ENCODE results near the gene RAB21.

The RAB21 gene

DNA sequence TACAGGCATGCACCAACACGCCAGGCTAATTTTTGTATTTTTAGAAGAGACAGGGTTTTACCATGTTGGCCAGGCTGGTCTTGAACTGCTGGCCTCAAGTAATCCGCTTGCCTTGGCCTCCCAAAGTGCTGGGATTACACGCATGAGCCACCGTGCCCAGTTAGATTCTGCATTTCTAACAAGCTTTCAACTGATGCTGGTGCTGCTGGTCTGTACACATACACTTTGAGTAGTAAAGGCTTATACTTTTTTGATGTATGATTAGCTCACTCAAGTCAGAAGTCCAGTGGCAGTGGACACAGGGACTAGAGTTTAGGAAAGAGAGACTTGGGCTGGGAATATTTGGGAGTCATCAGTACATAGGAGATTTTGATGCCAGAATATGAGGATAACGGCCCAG, 82.7 kb downstream of the RAB21 start:
- Mint-ChIP-seq H3K27ac (ENCODE audit: low read depth) (no peak overlapping the region), H3K4me1 (peaks cover 32% of the 10 kb centered on the region), H3K27me3 (peaks cover 35% of the 10 kb centered on the region), H3K9me3 (no peaks in the 10 kb centered on the region), H3K36me3 (ENCODE audit: insufficient read depth) (peaks cover 12% of the 10 kb centered on the region), H3K4me3 (no peak overlapping the region)
- DNase-seq (ENCODE audit: low spot score in 2 of 2) (no peak), ATAC-seq (replicated peaks; ENCODE audit: extremely low read depth, poor library complexity, severe bottlenecking) (no peak)

DNA sequence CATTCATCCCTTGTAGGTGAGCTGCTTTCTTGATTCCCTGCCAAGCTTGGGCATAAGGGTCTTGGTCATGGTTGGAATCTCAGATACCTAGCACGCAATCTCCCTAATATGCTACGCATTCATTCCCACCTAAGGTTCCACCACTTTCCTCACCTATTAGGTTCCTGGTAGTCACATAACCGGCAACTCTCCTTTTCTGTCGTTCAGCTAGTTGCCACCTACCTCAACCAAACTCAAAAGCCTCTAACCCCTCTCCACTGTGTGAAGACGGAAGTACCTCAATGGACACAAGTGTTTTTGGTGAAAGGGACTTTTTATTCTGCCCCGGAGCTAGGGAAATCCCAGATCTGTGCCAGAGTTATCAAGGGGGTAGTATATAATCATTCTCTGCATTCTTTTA, 83.6 kb downstream of the RAB21 start:
- H3K4me3 Mint-ChIP-seq: no peak overlapping the region
- ATAC-seq (replicated peaks; ENCODE audit: extremely low read depth, poor library complexity, severe bottlenecking) (no peak), DNase-seq (ENCODE audit: low spot score in 2 of 2) (no peak)
- peak overlapping the region; percentile 97 for H3K27ac Mint-ChIP-seq (ENCODE audit: low read depth)
- peaks cover 34% of the 10 kb centered on the region for H3K4me1 Mint-ChIP-seq
- peaks cover 15% of the 10 kb centered on the region for H3K36me3 Mint-ChIP-seq (ENCODE audit: insufficient read depth)
- H3K27me3 Mint-ChIP-seq: peaks cover 26% of the 10 kb centered on the region
- no peaks in the 10 kb centered on the region for H3K9me3 Mint-ChIP-seq

DNA sequence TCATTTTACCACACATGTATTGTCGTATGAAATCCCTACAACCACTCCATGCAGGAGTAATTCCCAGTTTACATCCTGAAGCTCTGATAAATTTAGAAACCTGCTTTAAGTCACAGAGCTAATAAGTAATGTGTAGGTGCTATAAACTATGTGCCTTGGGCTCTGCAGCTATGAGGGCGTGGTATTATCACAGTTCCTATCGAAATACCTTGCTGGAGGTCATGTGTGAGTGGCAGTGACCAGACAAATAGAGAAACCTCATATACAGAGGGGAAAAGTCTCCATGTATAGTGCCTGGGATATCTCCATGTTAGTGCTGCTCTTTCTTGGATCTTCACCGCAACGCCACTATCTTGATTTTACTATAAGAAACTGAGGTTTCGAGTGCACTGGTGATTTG, 84.0 kb downstream of the RAB21 start:
- H3K27ac Mint-ChIP-seq (ENCODE audit: low read depth): peak overlapping the region; percentile 97
- H3K9me3 Mint-ChIP-seq: no peaks in the 10 kb centered on the region
- peaks cover 15% of the 10 kb centered on the region for H3K36me3 Mint-ChIP-seq (ENCODE audit: insufficient read depth)
- DNase-seq (ENCODE audit: low spot score in 2 of 2) (no peak), ATAC-seq (replicated peaks; ENCODE audit: extremely low read depth, poor library complexity, severe bottlenecking) (no peak)
- peak overlapping the region; percentile 90 for H3K4me3 Mint-ChIP-seq
- peaks cover 21% of the 10 kb centered on the region for H3K27me3 Mint-ChIP-seq
- H3K4me1 Mint-ChIP-seq: peaks cover 34% of the 10 kb centered on the region

DNA sequence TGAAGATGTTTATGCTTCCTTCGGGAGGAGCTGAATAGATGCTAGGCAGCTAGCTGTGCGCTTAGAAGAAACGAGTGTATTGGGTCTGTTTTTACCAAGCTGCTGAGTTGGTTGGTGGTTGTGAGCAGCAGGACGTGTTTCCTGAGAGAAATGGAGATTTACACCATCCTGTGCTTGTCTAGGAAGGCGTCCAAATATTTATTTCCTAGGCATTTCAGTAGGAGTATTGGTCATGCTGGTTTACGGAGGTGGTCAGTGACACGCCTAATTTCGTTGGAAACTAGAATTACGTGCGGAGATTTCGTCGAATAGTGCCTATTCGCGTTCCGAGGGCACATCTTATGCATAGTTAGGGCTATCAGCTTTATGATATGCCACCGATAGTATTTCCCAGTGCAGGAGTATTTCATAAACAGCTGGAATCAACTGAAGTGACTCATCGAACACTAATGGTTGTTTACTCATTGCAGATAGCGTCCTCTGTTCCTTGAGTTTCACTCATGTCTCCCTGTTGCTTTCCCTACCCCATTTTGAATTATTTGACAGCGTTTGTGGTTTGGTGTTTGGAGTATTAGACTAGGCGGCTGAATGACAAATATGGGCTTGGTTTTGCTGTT, 85.7 kb downstream of the RAB21 start:
- Mint-ChIP-seq H3K27me3 (peaks cover 5% of the 10 kb centered on the region), H3K4me1 (peaks cover 34% of the 10 kb centered on the region), H3K36me3 (ENCODE audit: insufficient read depth) (peaks cover 15% of the 10 kb centered on the region)

GRCh38 chr12:71846322-71846940, 91.8 kb downstream of the RAB21 start:
- Mint-ChIP-seq H3K27ac (ENCODE audit: low read depth) (no peak overlapping the region), H3K9me3 (no peaks in the 10 kb centered on the region), H3K36me3 (ENCODE audit: insufficient read depth) (peaks cover 9% of the 10 kb centered on the region), H3K27me3 (no peaks in the 10 kb centered on the region), H3K4me3 (no peak overlapping the region), H3K4me1 (peaks cover 12% of the 10 kb centered on the region)
- ATAC-seq (replicated peaks; ENCODE audit: extremely low read depth, poor library complexity, severe bottlenecking) (no peak), DNase-seq (ENCODE audit: low spot score in 2 of 2) (no peak)

More for the DNA sequence above, 85.7 kb downstream of the RAB21 start:
- ATAC-seq (replicated peaks; ENCODE audit: extremely low read depth, poor library complexity, severe bottlenecking) (peak; percentile 29), DNase-seq (ENCODE audit: low spot score in 2 of 2) (no peak)
- Mint-ChIP-seq H3K4me3 (peak overlapping the region; percentile 90), H3K9me3 (no peaks in the 10 kb centered on the region), H3K27ac (ENCODE audit: low read depth) (peak overlapping the region; percentile 97)

GRCh38 chr12:71848212-71848611, 93.5 kb downstream of the RAB21 start:
- peaks cover 8% of the 10 kb centered on the region for H3K4me1 Mint-ChIP-seq
- no peak for ATAC-seq (replicated peaks; ENCODE audit: extremely low read depth, poor library complexity, severe bottlenecking)
- peaks cover 9% of the 10 kb centered on the region for H3K36me3 Mint-ChIP-seq (ENCODE audit: insufficient read depth)
- H3K27ac Mint-ChIP-seq (ENCODE audit: low read depth): no peak overlapping the region
- no peak for DNase-seq (ENCODE audit: low spot score in 2 of 2)
- H3K4me3 Mint-ChIP-seq: no peak overlapping the region
- no peaks in the 10 kb centered on the region for H3K27me3 Mint-ChIP-seq
- no peaks in the 10 kb centered on the region for H3K9me3 Mint-ChIP-seq

DNA sequence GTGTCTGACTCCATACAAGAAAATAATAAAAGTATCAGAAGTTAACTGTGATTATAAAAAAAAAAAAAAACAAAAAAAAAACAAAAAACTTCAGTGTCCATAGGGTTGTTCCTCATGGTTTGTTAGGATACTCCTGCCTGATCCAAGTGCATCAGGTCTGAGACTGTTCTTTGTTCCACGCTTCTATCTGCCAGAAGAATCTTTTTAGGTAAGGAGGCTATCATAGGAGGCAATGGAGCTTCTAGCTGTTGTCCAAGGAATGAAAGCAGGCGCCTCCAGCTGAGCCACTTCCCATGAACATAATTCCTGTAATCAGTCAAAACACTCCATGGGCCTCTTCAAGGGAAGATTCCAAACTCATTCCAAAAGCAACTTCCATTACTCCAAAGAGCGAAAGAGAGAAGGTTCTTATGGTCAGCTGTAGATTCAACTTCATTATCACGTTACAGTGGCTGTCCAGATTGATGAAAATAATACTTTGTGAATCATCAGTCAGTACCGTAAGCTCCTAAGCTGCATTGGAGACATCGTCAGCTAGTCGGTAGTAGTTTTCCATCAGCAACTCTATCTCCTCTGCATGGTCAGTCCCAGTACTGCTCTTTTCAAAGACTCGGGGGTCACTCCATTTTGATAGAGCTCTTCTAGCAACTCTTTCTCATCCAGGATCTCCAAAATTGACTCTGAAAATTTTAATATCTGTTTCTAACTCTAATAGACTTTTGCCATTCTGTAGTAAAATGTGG, 94.6 kb downstream of the RAB21 start:
- H3K36me3 Mint-ChIP-seq (ENCODE audit: insufficient read depth): peaks cover 9% of the 10 kb centered on the region
- no peak overlapping the region for H3K4me3 Mint-ChIP-seq
- H3K4me1 Mint-ChIP-seq: peaks cover 17% of the 10 kb centered on the region
- H3K27ac Mint-ChIP-seq (ENCODE audit: low read depth): no peak overlapping the region
- H3K27me3 Mint-ChIP-seq: no peaks in the 10 kb centered on the region
- ATAC-seq (replicated peaks; ENCODE audit: extremely low read depth, poor library complexity, severe bottlenecking) (no peak), DNase-seq (ENCODE audit: low spot score in 2 of 2) (no peak)
- H3K9me3 Mint-ChIP-seq: no peaks in the 10 kb centered on the region
